GM21737 (cell line): ENCODE results near the gene CLMN.
"Not testable (repeated sequence)": the region's sequence is repeated elsewhere in the genome, so short reads cannot be mapped to it uniquely, and the experiment has no call there.

Source experiments
- ATAC-seq: cut with Tn5 transposase; IDR thresholded peaks from one replicate; pipeline ENCODE4 v1.9.1; 2021; ENCODE audit warnings: mild to moderate bottlenecking, moderate library complexity; ENCODE audit not compliant: unreplicated experiment

CLMN gene

GRCh38 chr14:95289323-95290010 is 30.2 kb downstream of the CLMN start:
- no peak for ATAC-seq

- ATAC-seq = no peak
Measured at GRCh38 chr14:95288672-95289322, 30.9 kb downstream of the CLMN start.

GRCh38 chr14:95287176-95287754 is 32.4 kb downstream of the CLMN start:
- no peak for ATAC-seq

- no peak for ATAC-seq
Measured at GRCh38 chr14:95286645-95287044, 33.1 kb downstream of the CLMN start.

GRCh38 chr14:95285566-95285965 is 34.1 kb downstream of the CLMN start:
- ATAC-seq = no peak

- ATAC-seq = not testable (repeated sequence)
Measured at GRCh38 chr14:95283802-95284201, 35.9 kb downstream of the CLMN start.

- not testable (repeated sequence) for ATAC-seq
Measured at GRCh38 chr14:95282986-95283380, 36.7 kb downstream of the CLMN start.

GRCh38 chr14:95282354-95282985 is 37.2 kb downstream of the CLMN start:
- no peak for ATAC-seq

GRCh38 chr14:95281560-95282176 is 38.0 kb downstream of the CLMN start:
- no peak for ATAC-seq

- no peak for ATAC-seq
Measured at GRCh38 chr14:95275494-95275893, 44.2 kb downstream of the CLMN start.

- ATAC-seq = no peak
Measured at GRCh38 chr14:95274874-95275273, 44.8 kb downstream of the CLMN start.

GRCh38 chr14:95274279-95274678 is 45.4 kb downstream of the CLMN start:
- ATAC-seq = no peak

GRCh38 chr14:95273001-95273978 is 46.4 kb downstream of the CLMN start:
- ATAC-seq = no peak

- no peak for ATAC-seq
Measured at GRCh38 chr14:95272057-95272456, 47.7 kb downstream of the CLMN start.

- ATAC-seq = no peak
Measured at GRCh38 chr14:95270203-95270602, 49.5 kb downstream of the CLMN start.

- ATAC-seq = no peak
Measured at GRCh38 chr14:95269493-95269892, 50.2 kb downstream of the CLMN start.

GRCh38 chr14:95268350-95268749 is 51.4 kb downstream of the CLMN start:
- no peak for ATAC-seq

GRCh38 chr14:95267306-95267705 is 52.4 kb downstream of the CLMN start:
- no peak for ATAC-seq

GRCh38 chr14:95265106-95266094 is 54.3 kb downstream of the CLMN start:
- peak; percentile 92 for ATAC-seq
